Nephron progenitor cell (in vitro differentiated cells): ENCODE results near the gene S100A11.

Experiments used
- DNase-seq: peaks from one replicate; pipeline ENCODE4 v3.0.0; 2021
- H3K27ac Mint-ChIP-seq: 2 replicates; pipeline ENCODE4 v1.8.0; 2021; ENCODE audit warnings: mild to moderate bottlenecking, moderate library complexity, mixed read lengths
- H3K27me3 Mint-ChIP-seq: 2 replicates; pipeline ENCODE4 v1.8.0; 2021; ENCODE audit warnings: mild to moderate bottlenecking, low read depth, mixed read lengths; ENCODE audit not compliant: poor library complexity
- H3K36me3 Mint-ChIP-seq: 2 replicates; pipeline ENCODE4 v1.8.0; 2021; ENCODE audit warnings: low read depth, mixed read lengths
- H3K4me1 Mint-ChIP-seq: 2 replicates; pipeline ENCODE4 v1.8.0; 2021; ENCODE audit warnings: mixed read lengths
- H3K4me3 Mint-ChIP-seq: 2 replicates; pipeline ENCODE4 v1.8.0; 2021; ENCODE audit warnings: mild to moderate bottlenecking, moderate library complexity, mixed read lengths
- H3K9me3 Mint-ChIP-seq: 2 replicates; pipeline ENCODE4 v1.8.0; 2021; ENCODE audit warnings: mild to moderate bottlenecking, moderate library complexity, mixed read lengths
- CTCF ChIP-seq: fragments of 200-600 bp; sonication (generic); IDR thresholded peaks from 2 replicates; pipeline ENCODE4 v1.5.0; 2021; ENCODE audit warnings: antibody characterized with exemption

S100A11 gene

GRCh38 chr1:151984313-151984956 is 52.4 kb downstream of the S100A11 start:
- Mint-ChIP-seq H3K4me1 (peaks cover 38% of the 10 kb centered on the region), H3K9me3 (no peaks in the 10 kb centered on the region), H3K4me3 (no peak overlapping the region), H3K36me3 (peaks cover 32% of the 10 kb centered on the region), H3K27ac (no peak overlapping the region), H3K27me3 (no peaks in the 10 kb centered on the region)
- TF ChIP-seq CTCF = no peak
- no peak for DNase-seq
